CD14-positive monocyte (primary cell): ENCODE data around the gene FMR1. TPM values are rescaled to one million over a fixed set of nuclear protein-coding genes. Genes with fewer than 3 reads are reported as not detected.

Experiments
- DNase-seq, 3 donors: peaks; one replicate each; pipeline ENCODE4 v3.0.0-alpha.2; 2011 to 2022
- H2AFZ ChIP-seq: 2 replicates; pipeline ENCODE4 v1.6.0; 2012; ENCODE audit warnings: mild to moderate bottlenecking, low read depth, low read length, inconsistent platforms; ENCODE audit not compliant: insufficient read depth, poor library complexity, severe bottlenecking
- H3K27ac ChIP-seq, 2 donors: 1 replicate in 1 of 2; 2 replicates in 1 of 2; pipeline ENCODE4 v1.5.1; 2012 to 2013; ENCODE audit warnings: low read length in 2 of 2, control low read depth in 1 of 2, inconsistent platforms in 1 of 2, low read depth in 1 of 2, mild to moderate bottlenecking in 1 of 2
- H3K27me3 ChIP-seq, 2 donors: one replicate each; pipeline versions ENCODE4 v1.6.0 to v1.6.1; 2011 to 2013; ENCODE audit warnings: low read length in 2 of 2; ENCODE audit not compliant: control insufficient read depth in 2 of 2, insufficient read depth in 2 of 2
- H3K36me3 ChIP-seq, 2 donors: replicated peaks in 1 of 2; 1 replicate in 1 of 2; 2 replicates in 1 of 2; pipeline versions ENCODE4 v1.5.1 to v1.6.1; 2012 to 2013; ENCODE audit warnings: low read length in 2 of 2, control low read depth in 1 of 2, inconsistent platforms in 1 of 2, mild to moderate bottlenecking in 1 of 2; ENCODE audit not compliant: insufficient read depth in 2 of 2, control insufficient read depth in 1 of 2
- H3K4me1 ChIP-seq, 2 donors: 1 replicate in 1 of 2; 2 replicates in 1 of 2; pipeline versions ENCODE4 v1.5.1 to v1.6.1; 2012 to 2013; ENCODE audit warnings: low read length in 2 of 2, control low read depth in 1 of 2, inconsistent platforms in 1 of 2, mild to moderate bottlenecking in 1 of 2, moderate library complexity in 1 of 2; ENCODE audit not compliant: insufficient read depth in 2 of 2, control insufficient read depth in 1 of 2
- H3K4me2 ChIP-seq: replicated peaks from 2 replicates; pipeline ENCODE3; 2012; ENCODE audit warnings: low read length, moderate library complexity, mild to moderate bottlenecking; ENCODE audit not compliant: poor library complexity, severe bottlenecking; ENCODE audit errors: extremely low read depth
- H3K4me3 ChIP-seq, 3 experiments: fragments of 200-600 bp in 1 of 3; sonication (generic) in 1 of 3; replicated peaks in 1 of 3; 1 replicate in 2 of 3; 2 replicates in 1 of 3; pipeline ENCODE4 v1.5.1; 2011 to 2013; ENCODE audit warnings: low read length in 3 of 3, mild to moderate bottlenecking in 3 of 3, control low read depth in 2 of 3, low read depth in 2 of 3, inconsistent platforms in 1 of 3, moderate library complexity in 1 of 3
- H3K79me2 ChIP-seq: 2 replicates; pipeline ENCODE4 v1.6.0; 2012; ENCODE audit warnings: mild to moderate bottlenecking, control low read depth, inconsistent platforms, low read length, moderate library complexity; ENCODE audit not compliant: insufficient read depth
- H3K9ac ChIP-seq: 2 replicates; pipeline ENCODE4 v1.6.0; 2017; ENCODE audit warnings: low read length, mild to moderate bottlenecking; ENCODE audit not compliant: insufficient read depth, poor library complexity, severe bottlenecking
- H3K9me3 ChIP-seq, 2 donors: replicated peaks in 1 of 2; 1 replicate in 1 of 2; 2 replicates in 1 of 2; pipeline versions ENCODE4 v1.5.1 to v1.6.1; 2012 to 2013; ENCODE audit warnings: low read length in 2 of 2, control low read depth in 1 of 2; ENCODE audit not compliant: control insufficient read depth in 1 of 2, insufficient read depth in 1 of 2
- H4K20me1 ChIP-seq: 2 replicates; pipeline ENCODE4 v1.6.0; 2012; ENCODE audit warnings: mild to moderate bottlenecking, low read length, control low read depth, moderate library complexity; ENCODE audit not compliant: insufficient read depth
- H3K27ac Mint-ChIP-seq, 7 donors: one replicate each; pipeline ENCODE4 v1.8.0; 2020; ENCODE audit warnings: mild to moderate bottlenecking in 7 of 7, mixed read lengths in 7 of 7, moderate library complexity in 6 of 7, inconsistent platforms in 2 of 7
- H3K27me3 Mint-ChIP-seq, 3 donors: one replicate each; pipeline ENCODE4 v1.8.0; 2021 to 2022; ENCODE audit warnings: low read depth in 3 of 3, mild to moderate bottlenecking in 3 of 3, mixed read lengths in 3 of 3, moderate library complexity in 3 of 3, inconsistent platforms in 1 of 3
- H3K36me3 Mint-ChIP-seq, 2 donors: one replicate each; pipeline ENCODE4 v1.8.0; 2020; ENCODE audit warnings: mixed read lengths in 2 of 2, inconsistent platforms in 1 of 2, mild to moderate bottlenecking in 1 of 2
- H3K4me1 Mint-ChIP-seq: one replicate; pipeline ENCODE4 v1.8.0; 2020; ENCODE audit warnings: mild to moderate bottlenecking, mixed read lengths
- H3K4me3 Mint-ChIP-seq, 2 donors: one replicate each; pipeline ENCODE4 v1.8.0; 2020; ENCODE audit warnings: mild to moderate bottlenecking in 2 of 2, mixed read lengths in 2 of 2, moderate library complexity in 1 of 2
- H3K9me3 Mint-ChIP-seq, 7 donors: one replicate each; pipeline ENCODE4 v1.8.0; 2020 to 2022; ENCODE audit warnings: mixed read lengths in 7 of 7, mild to moderate bottlenecking in 6 of 7, moderate library complexity in 6 of 7, inconsistent platforms in 2 of 7
- WGBS: methylation state at CpG from one replicate; pipeline ENCODE4 v1.1.5; 2013; ENCODE audit warnings: missing lambda C conversion rate; ENCODE audit not compliant: insufficient coverage; 5-methylcytosine and 5-hydroxymethylcytosine counted together
- intact Hi-C, 2 donors: fragments of 100-400 bp; cut with micrococcal nuclease; formaldehyde crosslinking; loops; one replicate each; pipeline versions ENCODE4 v1.15.0 to v1.15.1; 2023
- polyA plus RNA-seq, 3 donors: library from polyadenylated mRNA; depleted of rRNA in 1 of 3; unstranded in 2 of 3; stranded (reverse) in 1 of 3; fragments of 300-500 nt in 2 of 3; fragments of >200 nt in 1 of 3; fragmentation: Illumina TruSeq in 2 of 3; gene quantifications; 1 replicate in 2 of 3; 2 replicates in 1 of 3; pipeline ENCODE4 v1.2.3, GENCODE V29; 2012 to 2021
- small RNA-seq: library from RNA; depleted of rRNA; stranded (forward); fragments of <200 nt; gene quantifications from one replicate; pipeline ENCODE3, GENCODE V24; 2012; ENCODE audit warnings: low read depth; ENCODE audit not compliant: insufficient read length
- TF ChIP-seq, protein P1 (sequence below): fragments of 200-600 bp; IDR thresholded peaks from one replicate; pipeline ENCODE4 v1.8.0; 2022; ENCODE audit warnings: antibody characterized with exemption, mild to moderate bottlenecking

The FMR1 gene
- polyA plus RNA-seq, 3 donors, result 3.7 to 31.8 (median 5.1) TPM

DNA sequence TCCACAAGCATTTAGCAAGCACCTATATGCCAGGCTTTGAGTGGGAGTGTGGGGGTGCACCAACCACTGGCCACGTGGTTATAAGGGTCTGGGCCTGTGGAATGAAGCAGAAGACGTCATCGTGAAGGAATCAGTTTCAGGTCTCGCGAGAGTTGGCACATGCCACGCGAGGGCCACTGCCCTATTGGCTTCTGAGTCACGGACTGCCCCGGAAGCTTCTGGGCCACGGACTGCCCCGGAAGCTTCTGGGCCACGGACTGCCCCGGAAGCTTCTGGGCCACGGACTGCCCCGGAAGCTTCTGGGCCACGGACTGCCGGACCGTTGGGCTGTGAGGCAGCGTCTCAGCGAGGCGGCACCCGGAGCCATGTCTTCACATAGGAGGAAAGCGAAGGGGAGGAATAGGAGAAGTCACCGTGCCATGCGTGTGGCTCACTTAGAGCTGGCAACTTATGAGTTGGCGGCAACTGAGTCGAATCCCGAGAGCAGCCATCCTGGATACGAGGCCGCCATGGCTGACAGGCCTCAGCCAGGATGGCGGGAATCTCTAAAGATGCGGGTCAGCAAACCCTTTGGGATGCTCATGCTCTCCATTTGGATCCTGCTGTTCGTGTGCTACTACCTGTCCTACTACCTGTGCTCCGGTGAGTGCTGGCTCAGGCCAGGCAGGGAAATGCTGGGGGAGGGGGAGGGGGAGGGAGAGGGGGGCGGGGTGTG is 69.5 kb downstream of the FMR1 start, which contains the start of gene FMR1NB:
Gene FMR1NB (plus strand): TSS at position 300 of the 715 bp plus-strand sequence. CDS start 66 bp downstream, at position 366.
- H3K27ac ChIP-seq, result no peak within 1 kb of the TSS
- TF ChIP-seq, protein P1, sequence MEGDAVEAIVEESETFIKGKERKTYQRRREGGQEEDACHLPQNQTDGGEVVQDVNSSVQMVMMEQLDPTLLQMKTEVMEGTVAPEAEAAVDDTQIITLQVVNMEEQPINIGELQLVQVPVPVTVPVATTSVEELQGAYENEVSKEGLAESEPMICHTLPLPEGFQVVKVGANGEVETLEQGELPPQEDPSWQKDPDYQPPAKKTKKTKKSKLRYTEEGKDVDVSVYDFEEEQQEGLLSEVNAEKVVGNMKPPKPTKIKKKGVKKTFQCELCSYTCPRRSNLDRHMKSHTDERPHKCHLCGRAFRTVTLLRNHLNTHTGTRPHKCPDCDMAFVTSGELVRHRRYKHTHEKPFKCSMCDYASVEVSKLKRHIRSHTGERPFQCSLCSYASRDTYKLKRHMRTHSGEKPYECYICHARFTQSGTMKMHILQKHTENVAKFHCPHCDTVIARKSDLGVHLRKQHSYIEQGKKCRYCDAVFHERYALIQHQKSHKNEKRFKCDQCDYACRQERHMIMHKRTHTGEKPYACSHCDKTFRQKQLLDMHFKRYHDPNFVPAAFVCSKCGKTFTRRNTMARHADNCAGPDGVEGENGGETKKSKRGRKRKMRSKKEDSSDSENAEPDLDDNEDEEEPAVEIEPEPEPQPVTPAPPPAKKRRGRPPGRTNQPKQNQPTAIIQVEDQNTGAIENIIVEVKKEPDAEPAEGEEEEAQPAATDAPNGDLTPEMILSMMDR, result no peak
- no peaks in the 10 kb centered on the region for H3K27me3 ChIP-seq
- no peak within 1 kb of the TSS for H3K9ac ChIP-seq
- no peaks in the 10 kb centered on the region for H3K4me1 ChIP-seq
- no peak within 1 kb of the TSS for H3K4me3 Mint-ChIP-seq
- no peak within 1 kb of the TSS for H3K27ac Mint-ChIP-seq
- H2AFZ ChIP-seq, result no peak within 1 kb of the TSS
- peaks cover 0 to 1% (median 0%) of the 10 kb centered on the region in 3 donors for H3K27me3 Mint-ChIP-seq
- no peak for DNase-seq
- no peaks in the 10 kb centered on the region for H3K36me3 Mint-ChIP-seq
- peaks cover 0 to 10% of the 10 kb centered on the region in 2 donors for H3K9me3 ChIP-seq
- H3K4me3 ChIP-seq, result no peak within 1 kb of the TSS
- no peak within 1 kb of the TSS for H3K4me2 ChIP-seq
- H3K4me1 Mint-ChIP-seq, result no peaks in the 10 kb centered on the region
- no peaks in the 10 kb centered on the region for H4K20me1 ChIP-seq
- intact Hi-C loops, result no loop called here
- WGBS, result 95% methylated on average over 19 of the region's 35 CpGs
- no peaks in the 10 kb centered on the region for H3K79me2 ChIP-seq
- H3K9me3 Mint-ChIP-seq, result peaks cover 0 to 26% (median 4%) of the 10 kb centered on the region in 7 donors
- no peaks in the 10 kb centered on the region for H3K36me3 ChIP-seq

Small RNA genes lying within 50 kb of the gene (small RNA-seq; reads per million reads assigned to genes)
- gene RF02118, result not detected

Other genes with a start within 250 kb of the FMR1 start
- not detected for gene FMR1NB, start 69.4 kb downstream of the FMR1 start, polyA plus RNA-seq